ENCODE data around the gene KRT6A.

DNA sequence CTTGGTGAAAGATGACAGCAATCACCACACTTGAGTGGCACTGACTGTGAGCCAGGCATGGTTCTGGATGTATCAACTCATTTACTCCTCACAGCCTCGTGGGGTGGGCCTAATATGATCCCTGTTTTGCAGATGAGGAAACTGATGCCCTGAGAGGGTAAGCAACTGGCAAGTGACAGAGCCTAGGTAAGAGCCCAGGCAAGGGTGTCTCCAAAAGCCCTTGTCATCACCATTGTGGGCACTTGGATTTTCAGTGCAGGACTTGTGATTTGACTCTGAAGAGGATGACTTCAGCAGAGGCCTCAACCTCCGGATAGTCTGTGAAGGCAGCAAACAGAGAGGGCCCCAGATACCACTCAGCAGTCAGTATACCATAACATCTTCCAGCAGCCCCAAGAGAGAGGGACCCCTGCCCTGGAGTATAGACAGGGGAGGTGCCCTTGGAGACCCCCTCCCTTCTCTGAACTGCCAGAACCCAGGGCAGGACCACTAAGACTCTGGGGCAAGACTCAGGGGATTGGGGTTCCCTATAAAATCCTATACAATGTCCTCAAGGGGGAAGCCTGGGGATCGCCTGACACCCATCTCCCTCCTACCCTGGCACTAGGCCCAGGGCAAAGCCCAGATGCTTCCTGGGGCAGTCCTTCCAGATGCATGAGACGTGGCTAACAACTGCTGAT is 34.2 kb upstream of the KRT6A start:
- TF ChIP-seq, protein P1, sequence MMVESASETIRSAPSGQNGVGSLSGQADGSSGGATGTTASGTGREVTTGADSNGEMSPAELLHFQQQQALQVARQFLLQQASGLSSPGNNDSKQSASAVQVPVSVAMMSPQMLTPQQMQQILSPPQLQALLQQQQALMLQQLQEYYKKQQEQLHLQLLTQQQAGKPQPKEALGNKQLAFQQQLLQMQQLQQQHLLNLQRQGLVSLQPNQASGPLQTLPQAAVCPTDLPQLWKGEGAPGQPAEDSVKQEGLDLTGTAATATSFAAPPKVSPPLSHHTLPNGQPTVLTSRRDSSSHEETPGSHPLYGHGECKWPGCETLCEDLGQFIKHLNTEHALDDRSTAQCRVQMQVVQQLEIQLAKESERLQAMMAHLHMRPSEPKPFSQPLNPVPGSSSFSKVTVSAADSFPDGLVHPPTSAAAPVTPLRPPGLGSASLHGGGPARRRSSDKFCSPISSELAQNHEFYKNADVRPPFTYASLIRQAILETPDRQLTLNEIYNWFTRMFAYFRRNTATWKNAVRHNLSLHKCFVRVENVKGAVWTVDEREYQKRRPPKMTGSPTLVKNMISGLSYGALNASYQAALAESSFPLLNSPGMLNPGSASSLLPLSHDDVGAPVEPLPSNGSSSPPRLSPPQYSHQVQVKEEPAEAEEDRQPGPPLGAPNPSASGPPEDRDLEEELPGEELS (CRISPR knock-in tag; IDR thresholded peaks at IDR 0.05; ENCODE audit: borderline replicate concordance) = no peak
- TF ChIP-seq TCFL5 (CRISPR knock-in tag; conservative IDR thresholded peaks at IDR 0.05) = no peak
- TF ChIP-seq, protein P2, sequence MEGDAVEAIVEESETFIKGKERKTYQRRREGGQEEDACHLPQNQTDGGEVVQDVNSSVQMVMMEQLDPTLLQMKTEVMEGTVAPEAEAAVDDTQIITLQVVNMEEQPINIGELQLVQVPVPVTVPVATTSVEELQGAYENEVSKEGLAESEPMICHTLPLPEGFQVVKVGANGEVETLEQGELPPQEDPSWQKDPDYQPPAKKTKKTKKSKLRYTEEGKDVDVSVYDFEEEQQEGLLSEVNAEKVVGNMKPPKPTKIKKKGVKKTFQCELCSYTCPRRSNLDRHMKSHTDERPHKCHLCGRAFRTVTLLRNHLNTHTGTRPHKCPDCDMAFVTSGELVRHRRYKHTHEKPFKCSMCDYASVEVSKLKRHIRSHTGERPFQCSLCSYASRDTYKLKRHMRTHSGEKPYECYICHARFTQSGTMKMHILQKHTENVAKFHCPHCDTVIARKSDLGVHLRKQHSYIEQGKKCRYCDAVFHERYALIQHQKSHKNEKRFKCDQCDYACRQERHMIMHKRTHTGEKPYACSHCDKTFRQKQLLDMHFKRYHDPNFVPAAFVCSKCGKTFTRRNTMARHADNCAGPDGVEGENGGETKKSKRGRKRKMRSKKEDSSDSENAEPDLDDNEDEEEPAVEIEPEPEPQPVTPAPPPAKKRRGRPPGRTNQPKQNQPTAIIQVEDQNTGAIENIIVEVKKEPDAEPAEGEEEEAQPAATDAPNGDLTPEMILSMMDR (IDR thresholded peaks at IDR 0.05 in 2 of 3, conservative IDR thresholded peaks at IDR 0.05 in 1 of 3; ENCODE audit: insufficient read depth in 2 of 3, low read depth in 1 of 3, low read length in 3 of 3) = no peak
- no peak for TF ChIP-seq CTBP1 (IDR thresholded peaks at IDR 0.05; ENCODE audit: borderline replicate concordance)
- TF ChIP-seq MCM7 (IDR thresholded peaks at IDR 0.05) = no peak
- TF ChIP-seq TCF7L2 (IDR thresholded peaks at IDR 0.05; ENCODE audit: low read depth, low read length) = no peak
- TF ChIP-seq, protein P3, sequence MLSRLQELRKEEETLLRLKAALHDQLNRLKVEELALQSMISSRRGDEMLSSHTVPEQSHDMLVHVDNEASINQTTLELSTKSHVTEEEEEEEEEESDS (CRISPR knock-in tag; IDR thresholded peaks at IDR 0.05) = no peak
- TF ChIP-seq, protein P4, sequence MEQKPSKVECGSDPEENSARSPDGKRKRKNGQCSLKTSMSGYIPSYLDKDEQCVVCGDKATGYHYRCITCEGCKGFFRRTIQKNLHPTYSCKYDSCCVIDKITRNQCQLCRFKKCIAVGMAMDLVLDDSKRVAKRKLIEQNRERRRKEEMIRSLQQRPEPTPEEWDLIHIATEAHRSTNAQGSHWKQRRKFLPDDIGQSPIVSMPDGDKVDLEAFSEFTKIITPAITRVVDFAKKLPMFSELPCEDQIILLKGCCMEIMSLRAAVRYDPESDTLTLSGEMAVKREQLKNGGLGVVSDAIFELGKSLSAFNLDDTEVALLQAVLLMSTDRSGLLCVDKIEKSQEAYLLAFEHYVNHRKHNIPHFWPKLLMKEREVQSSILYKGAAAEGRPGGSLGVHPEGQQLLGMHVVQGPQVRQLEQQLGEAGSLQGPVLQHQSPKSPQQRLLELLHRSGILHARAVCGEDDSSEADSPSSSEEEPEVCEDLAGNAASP (IDR thresholded peaks at IDR 0.05) = no peak
- no peak for TF ChIP-seq TEAD1 (CRISPR knock-in tag; IDR thresholded peaks at IDR 0.05)
- no peak for TF ChIP-seq POLR2AphosphoS5 (IDR thresholded peaks at IDR 0.05; ENCODE audit: control insufficient read depth, insufficient read depth, low read depth, low read length)
